Tibial artery (tissue), 4 donors: ENCODE data around the gene KLHL29.

Source experiments
- DNase-seq, 2 donors: peaks; one replicate each; pipeline ENCODE4 v3.0.0-alpha.2; 2019
- H3K27ac ChIP-seq, 2 donors: fragments of 200-600 bp; sonication (generic) in 1 of 2; 1 replicate in 1 of 2; 2 replicates in 1 of 2; pipeline ENCODE4 v1.5.1; 2018 to 2019; ENCODE audit warnings: mild to moderate bottlenecking in 1 of 2
- H3K27me3 ChIP-seq, 2 donors: fragments of 200-600 bp; sonication (generic) in 1 of 2; one replicate each; pipeline versions ENCODE4 v1.5.1 to v1.6.0; 2016 to 2019
- H3K36me3 ChIP-seq, 3 donors: fragments of 200-600 bp; sonication (generic) in 2 of 3; one replicate each; pipeline ENCODE4 v1.5.1; 2016 to 2019; ENCODE audit warnings: mild to moderate bottlenecking in 2 of 3
- H3K4me1 ChIP-seq, 4 donors: fragments of 200-600 bp; sonication (generic) in 2 of 4; 1 replicate in 3 of 4; 2 replicates in 1 of 4; pipeline ENCODE4 v1.5.1; 2016 to 2019
- H3K4me3 ChIP-seq, 2 donors: fragments of 200-600 bp; sonication (generic) in 1 of 2; 1 replicate in 1 of 2; 2 replicates in 1 of 2; pipeline ENCODE4 v1.5.1; 2018 to 2019; ENCODE audit warnings: mild to moderate bottlenecking in 2 of 2
- H3K9me3 ChIP-seq, 3 donors: fragments of 200-600 bp; sonication (generic) in 1 of 3; one replicate each; pipeline ENCODE4 v1.5.1; 2016 to 2019
- CTCF ChIP-seq, 2 experiments: fragments of 200-600 bp in 1 of 2; fragments of 450-650 bp in 1 of 2; IDR thresholded peaks; one replicate each; pipeline ENCODE4 v1.5.1; 2017 to 2019; ENCODE audit warnings: antibody characterized with exemption in 2 of 2, mild to moderate bottlenecking in 1 of 2, moderate library complexity in 1 of 2
- intact Hi-C: fragments of 100-400 bp; cut with DNase I; formaldehyde crosslinking; loops from one replicate; pipeline ENCODE4 v1.15.0; 2023; ENCODE audit warnings: low total_unique reads

KLHL29 gene

GRCh38 chr2:23508066-23508390 lies 123.0 kb downstream of the KLHL29 start:
- Histone ChIP-seq H3K36me3 (no peaks in the 10 kb centered on the region), H3K9me3 (no peaks in the 10 kb centered on the region), H3K4me1 (peaks cover 0 to 57% (median 43%) of the 10 kb centered on the region in 4 donors), H3K27me3 (no peaks in the 10 kb centered on the region), H3K27ac (peak overlapping the region; percentile 42 to 68), H3K4me3 (no peak overlapping the region)
- intact Hi-C loops, result loop anchor here (10.0 kb wide), 1 partner anchor 57 kb away; no protein-coding TSS in a partner anchor
- no peak for DNase-seq
- no peak for TF ChIP-seq CTCF (IDR thresholded peaks at IDR 0.05)

GRCh38 chr2:23509103-23509502 lies 124.1 kb downstream of the KLHL29 start:
- Histone ChIP-seq H3K27ac (no peak overlapping the region), H3K4me1 (peaks cover 0 to 47% (median 34%) of the 10 kb centered on the region in 4 donors), H3K27me3 (no peaks in the 10 kb centered on the region), H3K4me3 (no peak overlapping the region), H3K36me3 (no peaks in the 10 kb centered on the region), H3K9me3 (no peaks in the 10 kb centered on the region)
- intact Hi-C loops, result loop anchor here (10.0 kb wide), 1 partner anchor 56 kb away; no protein-coding TSS in a partner anchor
- no peak for DNase-seq
- no peak for TF ChIP-seq CTCF (IDR thresholded peaks at IDR 0.05)

GRCh38 chr2:23509596-23510292 lies 124.8 kb downstream of the KLHL29 start:
- Histone ChIP-seq H3K27ac (no peak overlapping the region), H3K27me3 (no peaks in the 10 kb centered on the region), H3K36me3 (no peaks in the 10 kb centered on the region), H3K9me3 (no peaks in the 10 kb centered on the region), H3K4me3 (no peak overlapping the region), H3K4me1 (peaks cover 0 to 46% (median 28%) of the 10 kb centered on the region in 4 donors)
- intact Hi-C loops, result loop anchor here (10.0 kb wide), 1 partner anchor 55 kb away; no protein-coding TSS in a partner anchor
- TF ChIP-seq CTCF (IDR thresholded peaks at IDR 0.05), result no peak
- no peak for DNase-seq

GRCh38 chr2:23510471-23510870 lies 125.5 kb downstream of the KLHL29 start:
- intact Hi-C loops, result no loop called here
- no peak overlapping the region for H3K27ac ChIP-seq

GRCh38 chr2:23512778-23513177 lies 127.8 kb downstream of the KLHL29 start:
- H3K27ac ChIP-seq, result no peak overlapping the region
- no peaks in the 10 kb centered on the region for H3K9me3 ChIP-seq
- no peaks in the 10 kb centered on the region for H3K36me3 ChIP-seq
- H3K27me3 ChIP-seq, result no peaks in the 10 kb centered on the region
- intact Hi-C loops, result no loop called here
- peaks cover 0 to 17% (median 9%) of the 10 kb centered on the region in 4 donors for H3K4me1 ChIP-seq
- H3K4me3 ChIP-seq, result no peak overlapping the region
- no peak for TF ChIP-seq CTCF (IDR thresholded peaks at IDR 0.05)
- no peak for DNase-seq

More at GRCh38 chr2:23510471-23510870, 125.5 kb downstream of the KLHL29 start:
- Histone ChIP-seq H3K36me3 (no peaks in the 10 kb centered on the region), H3K4me3 (no peak overlapping the region), H3K9me3 (no peaks in the 10 kb centered on the region), H3K4me1 (peaks cover 0 to 40% (median 25%) of the 10 kb centered on the region in 4 donors), H3K27me3 (no peaks in the 10 kb centered on the region)
- no peak for DNase-seq
- no peak for TF ChIP-seq CTCF (IDR thresholded peaks at IDR 0.05)
